ENCODE results near the gene POLD3.

The POLD3 gene

GRCh38 chr11:74634537-74634936 lies 42.2 kb downstream of the POLD3 start:
- H3K27me3 ChIP-seq = no peaks in the 10 kb centered on the region
- H3K36me3 ChIP-seq = peaks cover 100% of the 10 kb centered on the region
- no peak overlapping the region for H3K4me2 ChIP-seq
- TF ChIP-seq Cebpa-rat (IDR thresholded peaks at IDR 0.05) = no peak
- no peak overlapping the region for H3K9ac ChIP-seq
- no peaks in the 10 kb centered on the region for H3K9me3 ChIP-seq
- no peak overlapping the region for H3K4me3 ChIP-seq
- no peak overlapping the region for H3K27ac ChIP-seq
- H4K20me1 ChIP-seq = no peaks in the 10 kb centered on the region
- H3K4me1 ChIP-seq = no peaks in the 10 kb centered on the region

- H3K4me3 ChIP-seq = no peak overlapping the region
- no peak overlapping the region for H3K9ac ChIP-seq
- H3K36me3 ChIP-seq = peaks cover 100% of the 10 kb centered on the region
- no peaks in the 10 kb centered on the region for H4K20me1 ChIP-seq
- H3K4me1 ChIP-seq = no peaks in the 10 kb centered on the region
- no peak for TF ChIP-seq Cebpa-rat (IDR thresholded peaks at IDR 0.05)
- H3K4me2 ChIP-seq = no peak overlapping the region
- H3K27ac ChIP-seq = no peak overlapping the region
- H3K9me3 ChIP-seq = no peaks in the 10 kb centered on the region
- no peaks in the 10 kb centered on the region for H3K27me3 ChIP-seq
Observed at GRCh38 chr11:74636630-74637184, 44.3 kb downstream of the POLD3 start.

- no peaks in the 10 kb centered on the region for H3K9me3 ChIP-seq
- H3K27me3 ChIP-seq = no peaks in the 10 kb centered on the region
- H4K20me1 ChIP-seq = no peaks in the 10 kb centered on the region
- no peak overlapping the region for H3K4me3 ChIP-seq
- TF ChIP-seq Cebpa-rat (IDR thresholded peaks at IDR 0.05) = no peak
- H3K27ac ChIP-seq = no peak overlapping the region
- H3K36me3 ChIP-seq = peaks cover 100% of the 10 kb centered on the region
- H3K9ac ChIP-seq = no peak overlapping the region
- no peaks in the 10 kb centered on the region for H3K4me1 ChIP-seq
- no peak overlapping the region for H3K4me2 ChIP-seq
Observed at GRCh38 chr11:74637700-74638099, 45.3 kb downstream of the POLD3 start.

- Histone ChIP-seq H3K4me3 (no peak overlapping the region), H3K4me2 (no peak overlapping the region), H3K9ac (no peak overlapping the region), H4K20me1 (no peaks in the 10 kb centered on the region), H3K9me3 (no peaks in the 10 kb centered on the region), H3K36me3 (peaks cover 100% of the 10 kb centered on the region), H3K4me1 (no peaks in the 10 kb centered on the region), H3K27me3 (no peaks in the 10 kb centered on the region), H3K27ac (no peak overlapping the region)
- no peak for TF ChIP-seq Cebpa-rat (IDR thresholded peaks at IDR 0.05)
Observed at GRCh38 chr11:74638869-74639268, 46.5 kb downstream of the POLD3 start.

GRCh38 chr11:74639533-74639932 lies 47.2 kb downstream of the POLD3 start:
- Histone ChIP-seq H3K9me3 (no peaks in the 10 kb centered on the region), H3K4me2 (no peak overlapping the region), H3K36me3 (peaks cover 99% of the 10 kb centered on the region), H3K27me3 (no peaks in the 10 kb centered on the region), H4K20me1 (no peaks in the 10 kb centered on the region), H3K9ac (no peak overlapping the region), H3K27ac (no peak overlapping the region), H3K4me3 (no peak overlapping the region), H3K4me1 (no peaks in the 10 kb centered on the region)
- no peak for TF ChIP-seq Cebpa-rat (IDR thresholded peaks at IDR 0.05)

- no peak overlapping the region for H3K4me2 ChIP-seq
- no peaks in the 10 kb centered on the region for H4K20me1 ChIP-seq
- H3K4me3 ChIP-seq = no peak overlapping the region
- TF ChIP-seq Cebpa-rat (IDR thresholded peaks at IDR 0.05) = no peak
- H3K9ac ChIP-seq = no peak overlapping the region
- H3K27me3 ChIP-seq = no peaks in the 10 kb centered on the region
- H3K36me3 ChIP-seq = peaks cover 98% of the 10 kb centered on the region
- H3K27ac ChIP-seq = no peak overlapping the region
- H3K9me3 ChIP-seq = no peaks in the 10 kb centered on the region
- H3K4me1 ChIP-seq = no peaks in the 10 kb centered on the region
Observed at GRCh38 chr11:74641289-74641688, 48.9 kb downstream of the POLD3 start.

- Histone ChIP-seq H3K9ac (no peak overlapping the region), H3K27me3 (no peaks in the 10 kb centered on the region), H4K20me1 (no peaks in the 10 kb centered on the region), H3K27ac (no peak overlapping the region), H3K36me3 (peaks cover 97% of the 10 kb centered on the region), H3K4me3 (no peak overlapping the region), H3K4me2 (no peak overlapping the region), H3K9me3 (no peaks in the 10 kb centered on the region), H3K4me1 (no peaks in the 10 kb centered on the region)
- TF ChIP-seq Cebpa-rat (IDR thresholded peaks at IDR 0.05) = no peak
Observed at GRCh38 chr11:74641905-74642304, 49.5 kb downstream of the POLD3 start.

- no peaks in the 10 kb centered on the region for H3K4me1 ChIP-seq
- H3K36me3 ChIP-seq = peaks cover 89% of the 10 kb centered on the region
- H4K20me1 ChIP-seq = no peaks in the 10 kb centered on the region
- H3K9ac ChIP-seq = no peak overlapping the region
- no peak overlapping the region for H3K4me3 ChIP-seq
- no peaks in the 10 kb centered on the region for H3K27me3 ChIP-seq
- no peak overlapping the region for H3K27ac ChIP-seq
- H3K4me2 ChIP-seq = no peak overlapping the region
- no peaks in the 10 kb centered on the region for H3K9me3 ChIP-seq
- no peak for TF ChIP-seq Cebpa-rat (IDR thresholded peaks at IDR 0.05)
Observed at GRCh38 chr11:74642912-74643311, 50.5 kb downstream of the POLD3 start.

GRCh38 chr11:74644081-74644480 lies 51.7 kb downstream of the POLD3 start:
- H3K36me3 ChIP-seq = peaks cover 89% of the 10 kb centered on the region

GRCh38 chr11:74646215-74646614 lies 53.8 kb downstream of the POLD3 start:
- no peaks in the 10 kb centered on the region for H3K9me3 ChIP-seq
- H3K4me1 ChIP-seq = no peaks in the 10 kb centered on the region
- no peak overlapping the region for H3K27ac ChIP-seq
- no peak overlapping the region for H3K4me3 ChIP-seq
- H3K4me2 ChIP-seq = no peak overlapping the region
- no peaks in the 10 kb centered on the region for H4K20me1 ChIP-seq
- H3K27me3 ChIP-seq = no peaks in the 10 kb centered on the region
- TF ChIP-seq Cebpa-rat (IDR thresholded peaks at IDR 0.05) = no peak
- peaks cover 80% of the 10 kb centered on the region for H3K36me3 ChIP-seq
- no peak overlapping the region for H3K9ac ChIP-seq

More at GRCh38 chr11:74644081-74644480, 51.7 kb downstream of the POLD3 start:
- no peak overlapping the region for H3K27ac ChIP-seq
- H3K4me3 ChIP-seq = no peak overlapping the region
- no peak overlapping the region for H3K9ac ChIP-seq
- no peaks in the 10 kb centered on the region for H3K9me3 ChIP-seq
- no peaks in the 10 kb centered on the region for H4K20me1 ChIP-seq
- H3K27me3 ChIP-seq = no peaks in the 10 kb centered on the region
- TF ChIP-seq Cebpa-rat (IDR thresholded peaks at IDR 0.05) = no peak
- no peak overlapping the region for H3K4me2 ChIP-seq
- H3K4me1 ChIP-seq = no peaks in the 10 kb centered on the region

GRCh38 chr11:74646954-74647353 lies 54.6 kb downstream of the POLD3 start:
- Histone ChIP-seq H3K9me3 (no peaks in the 10 kb centered on the region), H3K27me3 (no peaks in the 10 kb centered on the region), H3K9ac (no peak overlapping the region), H3K4me1 (no peaks in the 10 kb centered on the region), H3K36me3 (peaks cover 80% of the 10 kb centered on the region), H3K4me3 (no peak overlapping the region), H4K20me1 (no peaks in the 10 kb centered on the region), H3K4me2 (no peak overlapping the region), H3K27ac (no peak overlapping the region)
- no peak for TF ChIP-seq Cebpa-rat (IDR thresholded peaks at IDR 0.05)
